NCI-H748 (cell line): ENCODE data around the gene FKRP.
A peak's percentile ranks its signal among the peaks of the same experiment; 100 is the strongest.
"Not testable (repeated sequence)": the region's sequence is repeated elsewhere in the genome, so short reads cannot be mapped to it uniquely, and the experiment has no call there.

Experiments
- DNase-seq: peaks from one replicate; lab custom pipeline; 2025; ENCODE audit not compliant: unreplicated experiment; lab: John Stamatoyannopoulos, UW

The FKRP gene

DNA sequence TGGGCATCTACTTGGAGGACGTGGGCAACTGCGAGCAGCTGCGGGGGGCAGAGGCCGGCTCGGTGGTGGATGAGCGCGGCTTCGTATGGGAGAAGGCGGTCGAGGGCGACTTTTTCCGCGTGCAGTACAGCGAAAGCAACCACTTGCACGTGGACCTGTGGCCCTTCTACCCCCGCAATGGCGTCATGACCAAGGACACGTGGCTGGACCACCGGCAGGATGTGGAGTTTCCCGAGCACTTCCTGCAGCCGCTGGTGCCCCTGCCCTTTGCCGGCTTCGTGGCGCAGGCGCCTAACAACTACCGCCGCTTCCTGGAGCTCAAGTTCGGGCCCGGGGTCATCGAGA lies 10.7 kb downstream of the FKRP start:
- no peak for DNase-seq

DNA sequence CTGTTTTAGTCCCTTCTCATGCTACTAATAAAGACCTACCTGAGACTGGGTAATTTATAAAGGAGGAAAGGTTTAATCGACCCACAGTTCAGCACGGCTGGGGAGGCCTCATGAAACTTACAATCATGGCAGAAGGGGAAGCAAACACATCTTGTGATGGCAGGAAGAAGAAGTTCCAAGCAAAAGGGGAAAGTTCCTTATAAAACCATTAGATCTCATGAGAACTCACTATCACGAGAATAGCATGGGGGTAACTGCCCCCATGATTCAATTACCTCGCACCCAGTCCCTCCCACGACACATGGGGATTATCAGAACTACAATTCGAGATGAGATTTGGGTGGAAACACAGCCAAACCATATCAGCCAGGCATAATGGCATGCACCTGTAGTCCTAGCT lies 13.3 kb downstream of the FKRP start:
- DNase-seq: no peak

DNA sequence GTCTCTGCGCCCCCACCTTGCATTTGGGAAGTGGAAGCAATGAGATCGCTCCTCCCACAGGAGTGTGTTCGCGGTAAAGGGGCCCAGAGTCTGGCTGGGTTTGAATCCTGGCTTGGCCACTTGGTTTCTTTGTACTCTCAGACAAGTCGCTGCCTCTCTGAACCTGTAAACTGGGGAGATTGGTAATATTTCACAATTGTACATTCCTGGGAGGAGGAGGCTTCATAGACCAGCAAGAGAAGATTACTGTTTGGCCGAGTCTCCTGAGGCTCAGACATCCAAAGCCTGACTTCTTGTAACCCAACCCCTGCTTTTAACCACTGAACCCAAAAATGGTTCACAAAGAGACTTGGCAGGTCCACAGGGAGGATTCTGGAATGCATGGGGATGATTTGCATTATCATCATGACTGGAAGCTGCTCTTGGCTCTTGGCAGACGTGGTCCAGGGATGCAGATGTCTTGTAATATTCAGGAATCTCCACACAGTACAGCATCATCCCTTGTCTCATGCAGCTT lies 14.0 kb downstream of the FKRP start:
- no peak for DNase-seq

DNA sequence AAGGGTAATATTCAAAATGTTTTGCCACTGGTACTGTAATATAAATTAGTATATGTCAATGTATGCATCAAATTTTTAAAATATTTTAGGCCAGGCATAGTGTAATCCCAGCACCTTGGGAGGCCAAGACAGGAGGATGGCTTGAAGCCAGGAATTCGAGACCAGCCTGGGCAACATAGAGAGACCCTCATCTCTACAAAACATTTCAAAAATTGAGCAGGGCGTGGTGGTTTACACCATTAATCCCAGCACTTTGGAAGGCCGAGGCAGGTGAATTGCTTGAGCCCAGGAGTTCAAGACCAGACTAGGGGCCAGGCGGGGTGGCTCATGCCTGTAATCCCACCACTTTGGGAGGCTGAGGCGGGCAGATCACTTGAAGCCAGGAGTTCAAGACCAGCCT lies 14.5 kb downstream of the FKRP start:
- no peak for DNase-seq

DNA sequence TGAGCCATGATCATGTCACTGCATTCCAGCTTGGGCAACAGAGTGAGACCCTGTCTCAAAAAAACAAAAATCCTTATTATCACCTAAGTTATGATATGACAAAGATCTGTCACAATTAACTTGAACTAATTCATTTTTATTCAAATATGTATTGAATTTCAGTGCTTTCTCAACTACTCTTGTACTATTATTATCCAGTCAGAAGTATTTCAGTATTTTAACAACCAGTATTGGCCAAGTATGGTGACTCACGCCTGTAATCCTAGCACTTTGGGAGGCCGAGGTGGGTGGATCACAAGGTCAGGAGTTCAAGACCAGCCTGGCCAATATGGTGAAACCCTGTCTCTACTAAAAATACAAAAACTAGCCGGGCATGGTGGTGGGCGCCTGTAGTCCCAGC lies 15.0 kb downstream of the FKRP start:
- not testable (repeated sequence) for DNase-seq

DNA sequence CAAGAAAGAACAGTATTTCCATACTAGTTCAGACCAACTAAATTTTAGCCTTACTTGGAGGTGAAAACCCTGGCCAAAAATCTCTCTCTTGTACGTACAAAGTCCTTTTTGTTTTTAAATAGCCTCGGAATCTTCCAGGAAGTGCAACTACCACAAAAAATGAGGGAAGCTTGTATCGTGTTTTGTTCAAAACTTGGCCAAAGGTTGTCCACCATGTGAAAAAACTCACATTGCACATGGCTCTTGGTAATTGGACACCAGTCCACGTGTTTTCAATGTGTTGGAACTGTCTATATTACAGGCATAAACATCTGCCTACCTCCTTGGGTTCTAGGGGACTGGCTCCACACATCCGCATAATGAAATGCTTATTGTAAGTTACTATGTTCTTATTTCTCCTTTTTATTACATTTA lies 15.6 kb downstream of the FKRP start:
- no peak for DNase-seq

DNA sequence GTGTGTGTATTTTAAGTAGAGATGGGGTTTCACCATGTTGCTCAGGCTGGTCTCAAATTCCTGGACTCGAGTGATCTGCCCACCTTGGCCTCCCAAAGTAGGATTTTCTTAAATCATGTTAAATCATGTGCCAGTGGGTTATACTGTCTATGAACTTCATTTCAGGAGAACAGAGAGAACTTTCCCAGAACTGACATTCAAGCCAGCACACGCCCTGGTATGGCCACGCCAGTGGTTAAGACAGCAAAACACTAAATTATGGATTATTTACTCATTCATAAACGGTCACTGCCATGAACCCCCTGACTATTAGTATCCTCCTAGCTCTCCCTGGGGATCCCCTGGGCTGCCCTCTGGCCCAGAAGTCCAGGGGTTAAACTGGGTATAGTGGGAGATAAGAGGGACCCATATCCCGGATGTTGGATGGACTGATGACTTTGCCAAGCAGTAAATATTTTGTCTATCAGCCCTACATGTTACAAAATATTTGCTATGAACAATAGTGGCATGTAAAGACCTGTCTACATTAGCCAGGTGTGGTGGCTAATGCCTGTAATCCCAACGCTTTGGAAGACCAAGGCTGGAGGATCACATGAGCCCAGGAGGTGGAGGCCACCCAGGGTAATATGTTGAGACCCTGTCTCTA lies 16.5 kb downstream of the FKRP start:
- peak; percentile 59 for DNase-seq

DNA sequence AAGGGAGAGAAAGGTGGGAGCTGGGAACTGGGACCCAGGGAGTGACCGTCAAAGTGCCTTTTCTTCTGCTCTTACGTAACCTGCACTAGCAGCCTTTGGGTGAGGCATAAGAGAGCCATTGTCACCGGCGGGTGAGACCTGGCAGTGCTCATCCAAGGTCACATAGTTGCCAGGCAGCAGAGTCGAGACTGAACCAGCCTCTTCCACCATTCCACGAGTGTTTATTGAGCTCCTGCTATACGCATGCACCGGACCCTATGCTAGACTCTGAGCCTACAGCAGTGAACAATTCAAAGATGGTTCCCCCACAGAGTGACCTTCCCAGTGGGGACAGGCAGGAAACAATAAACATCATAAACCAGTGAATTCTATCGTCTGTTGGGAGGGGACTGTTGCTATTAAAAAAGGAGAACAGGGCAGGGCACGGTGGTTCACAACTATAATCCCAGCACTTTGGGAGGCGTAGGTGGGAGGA lies 19.0 kb downstream of the FKRP start:
- DNase-seq: peak; percentile 45

DNA sequence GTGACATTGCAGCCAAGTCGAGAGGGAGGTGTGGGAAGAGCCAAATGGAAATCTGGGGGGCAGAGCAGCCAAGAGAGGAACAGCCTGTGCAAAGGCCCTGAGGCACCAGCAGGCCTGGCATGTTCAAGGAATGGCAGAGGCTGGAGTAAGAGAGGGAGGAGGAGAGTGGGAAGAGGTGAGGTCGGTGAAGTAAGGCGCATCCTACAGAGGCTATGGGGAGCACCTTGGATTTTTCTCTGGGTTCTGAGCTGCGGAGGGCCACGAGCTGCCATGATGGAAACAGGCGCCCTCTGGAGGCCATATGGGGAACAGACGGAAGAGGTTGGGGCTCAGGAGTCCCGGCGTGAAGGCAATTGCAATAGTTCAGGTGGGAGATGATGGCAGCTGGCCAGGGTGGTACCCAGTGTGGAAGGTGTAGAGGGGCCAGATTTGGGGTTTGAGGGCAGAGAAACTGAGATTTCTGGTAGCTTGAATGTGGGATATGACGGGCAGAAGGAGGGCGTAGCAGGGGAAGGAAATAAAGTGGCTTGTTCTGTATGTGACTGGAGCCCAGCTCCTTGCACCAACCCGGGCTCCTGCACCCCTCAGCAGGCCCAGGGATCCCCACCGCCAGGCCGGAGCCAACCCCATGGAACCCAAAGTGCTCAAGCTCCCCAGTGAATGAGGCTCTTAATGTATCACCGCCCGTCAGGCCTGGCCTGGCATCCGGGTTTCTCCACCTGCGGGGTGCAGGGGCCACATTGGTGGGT lies 20.9 kb downstream of the FKRP start:
- peak; percentile 79 for DNase-seq

DNA sequence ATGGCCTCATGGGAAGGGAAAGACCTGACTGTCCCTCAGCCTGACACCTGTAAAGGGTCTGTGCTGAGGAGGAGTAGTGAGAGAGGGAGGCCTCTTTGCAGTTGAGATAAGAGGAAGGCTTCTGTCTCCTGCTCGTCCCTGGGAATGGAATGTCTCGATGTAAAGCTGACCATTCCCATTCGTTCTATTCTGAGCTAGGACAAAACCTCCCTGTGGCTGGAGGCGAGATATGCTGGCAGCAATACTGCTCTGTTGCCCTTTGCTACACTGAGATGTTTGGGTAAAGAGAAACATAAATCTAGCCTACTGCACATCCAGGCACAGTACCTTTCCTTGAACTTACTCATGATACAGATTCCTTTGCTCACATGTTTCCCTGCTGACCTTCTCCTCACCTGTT lies 22.9 kb downstream of the FKRP start:
- not testable (repeated sequence) for DNase-seq

DNA sequence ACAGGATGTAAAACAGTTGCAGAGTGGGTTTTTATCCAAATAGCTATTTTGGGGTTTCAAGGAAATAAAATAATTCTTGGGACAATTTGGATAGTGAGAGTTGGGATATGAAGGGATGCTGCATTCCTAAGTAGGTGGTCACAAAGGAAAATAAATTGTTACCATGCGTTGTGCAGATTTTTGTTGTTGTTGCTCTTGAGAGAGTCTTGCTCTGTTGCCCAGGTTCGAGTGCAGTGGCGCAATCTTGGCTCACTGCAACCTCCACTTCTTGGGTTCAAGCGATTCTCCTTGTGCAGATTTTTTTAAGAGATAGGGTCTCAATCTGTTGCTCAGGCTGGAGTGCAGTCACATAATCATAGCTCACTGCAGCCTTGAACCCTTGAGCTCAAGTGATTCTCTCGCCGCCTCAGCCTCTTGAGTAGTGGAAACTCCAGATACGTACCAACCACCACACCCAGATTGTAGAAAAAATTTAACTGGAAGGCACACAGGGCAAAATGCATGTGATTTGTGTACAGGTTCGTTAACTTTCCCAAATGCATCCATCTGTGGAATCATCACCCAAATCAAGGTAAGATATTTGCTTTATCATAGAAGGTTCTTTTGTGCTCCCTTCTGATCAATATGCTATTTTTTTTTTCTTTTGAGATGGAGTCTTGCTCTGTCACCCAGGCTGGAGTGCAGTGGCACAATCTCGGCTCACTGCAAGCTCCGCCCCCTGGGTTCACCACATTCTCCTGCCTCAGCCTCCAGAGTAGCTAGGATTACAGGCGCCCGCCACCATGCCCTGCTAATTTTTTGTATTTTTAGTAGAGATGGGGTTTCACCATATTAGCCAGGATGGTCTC lies 26.5 kb downstream of the FKRP start:
- no peak for DNase-seq

DNA sequence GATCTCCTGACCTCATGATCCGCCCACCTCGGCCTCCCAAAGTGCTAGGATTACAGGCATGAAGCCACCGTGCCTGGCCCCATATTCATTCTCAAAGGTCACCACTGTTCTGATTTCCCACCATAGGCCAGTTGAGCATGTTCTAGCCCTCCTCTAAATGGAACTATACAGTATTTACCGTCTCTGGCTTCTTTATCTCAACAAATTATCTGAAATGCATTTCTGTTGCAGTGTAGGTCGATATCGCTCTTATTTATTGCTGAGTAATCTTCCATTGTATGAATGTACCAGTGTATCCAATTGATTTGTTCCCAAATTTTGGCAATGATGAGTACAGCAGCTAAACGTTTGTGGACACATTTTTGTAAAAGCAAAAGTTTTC lies 27.2 kb downstream of the FKRP start:
- DNase-seq: no peak

DNA sequence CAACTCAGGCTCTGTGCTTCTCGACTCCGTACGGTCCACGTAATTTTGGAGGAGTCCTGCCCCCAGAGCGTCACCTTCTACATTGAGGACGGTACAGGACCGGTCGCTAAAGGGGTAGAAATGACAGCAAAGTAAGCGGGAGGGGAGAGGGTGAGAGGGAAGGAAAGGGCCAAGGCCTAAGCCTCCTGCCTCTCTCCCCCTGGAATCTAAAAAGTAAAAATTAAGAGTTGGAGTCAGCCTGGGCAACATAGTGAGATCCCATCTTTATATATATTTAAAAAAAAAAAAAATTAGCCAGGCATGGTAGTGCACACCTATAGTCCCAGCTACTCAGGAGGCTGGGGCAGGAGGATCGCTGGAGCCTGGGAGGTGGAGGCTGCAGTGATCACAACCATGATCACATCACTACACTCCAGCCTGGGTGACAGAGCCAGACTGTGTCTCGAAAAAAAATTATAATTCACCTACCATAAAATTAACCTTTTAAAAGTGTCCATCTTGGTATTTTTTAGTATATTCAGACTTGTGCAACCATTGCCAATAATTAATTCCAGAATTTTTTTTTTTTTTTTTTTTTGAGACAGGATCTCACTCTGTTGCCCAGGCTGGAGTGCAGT lies 29.9 kb downstream of the FKRP start:
- no peak for DNase-seq

DNA sequence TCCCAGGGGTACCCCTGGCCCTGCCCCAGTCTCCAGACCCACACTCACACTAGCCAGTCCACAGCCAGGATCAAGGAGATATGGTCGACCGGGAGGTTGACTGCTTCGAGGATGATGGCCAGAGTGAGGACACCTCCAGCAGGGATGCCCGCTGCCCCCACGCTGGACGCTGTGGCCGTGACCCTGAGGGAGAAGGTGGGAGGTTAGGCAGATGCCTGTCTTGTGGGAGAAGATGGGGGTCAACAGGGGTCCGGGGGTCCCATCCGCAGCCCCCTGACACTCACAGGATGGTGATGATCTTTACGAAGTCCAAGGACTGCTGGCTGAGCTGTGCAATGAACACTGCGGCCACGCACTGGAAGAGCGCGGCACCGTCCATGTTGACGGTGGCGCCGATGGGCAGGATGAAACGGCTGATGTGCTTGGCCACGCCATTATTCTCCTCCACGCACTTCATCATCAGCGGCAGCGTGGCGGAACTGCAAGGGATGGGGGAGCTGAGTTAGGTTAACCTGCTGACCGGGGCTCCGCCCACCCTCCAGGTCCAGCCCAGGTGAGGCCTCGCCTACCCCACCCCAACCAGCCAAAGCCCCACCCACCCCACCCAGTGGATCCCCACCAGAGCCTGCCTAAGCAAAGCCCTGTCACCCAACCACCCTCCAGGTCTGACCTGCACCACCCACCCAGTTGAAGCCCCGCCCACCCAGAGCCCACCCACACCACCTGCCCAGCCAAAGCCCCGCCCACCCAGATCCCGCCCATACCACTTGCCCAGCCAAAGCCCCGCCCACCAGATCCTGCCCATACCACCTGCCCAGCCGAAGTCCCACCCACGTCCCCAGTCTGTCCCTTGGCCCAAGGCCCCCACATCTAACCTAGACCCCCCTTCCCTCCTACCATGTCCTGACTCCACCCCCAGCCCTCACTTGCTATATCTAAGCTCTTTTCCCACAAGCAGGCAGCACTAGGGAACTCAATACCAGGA lies 31.4 kb downstream of the FKRP start:
- DNase-seq: no peak

DNA sequence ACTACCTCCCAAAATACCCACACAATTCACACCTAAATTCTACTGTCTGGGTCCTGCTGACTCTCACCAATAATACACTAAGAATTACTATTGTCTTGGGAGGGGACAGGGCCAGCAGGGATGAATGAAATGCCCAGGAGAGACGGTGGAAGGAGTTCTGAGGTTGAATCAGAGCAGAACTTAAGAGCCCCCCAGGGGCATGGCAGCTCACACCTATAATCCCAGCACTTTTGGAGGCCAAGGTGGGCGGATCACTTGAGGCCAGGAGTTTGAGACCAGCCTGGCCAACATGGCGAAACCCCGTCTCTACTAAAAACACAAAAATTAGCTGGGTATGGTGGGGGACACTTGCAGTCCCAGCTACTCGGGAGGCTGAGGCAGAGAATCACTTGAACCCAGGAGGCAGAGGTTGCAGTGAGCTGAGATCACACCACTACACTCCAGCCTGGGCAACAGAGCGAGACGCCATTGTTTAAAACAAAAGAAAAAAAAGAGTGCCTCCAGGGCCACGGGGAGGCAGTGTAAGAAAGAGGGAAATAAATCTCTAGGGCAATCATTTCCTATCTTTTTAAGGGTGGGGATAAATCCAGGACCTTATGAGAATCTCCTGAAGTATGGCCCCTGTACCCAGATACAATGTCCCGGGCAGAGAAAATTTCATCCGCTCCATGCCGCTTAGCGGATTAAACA lies 32.2 kb downstream of the FKRP start:
- not testable (repeated sequence) for DNase-seq

DNA sequence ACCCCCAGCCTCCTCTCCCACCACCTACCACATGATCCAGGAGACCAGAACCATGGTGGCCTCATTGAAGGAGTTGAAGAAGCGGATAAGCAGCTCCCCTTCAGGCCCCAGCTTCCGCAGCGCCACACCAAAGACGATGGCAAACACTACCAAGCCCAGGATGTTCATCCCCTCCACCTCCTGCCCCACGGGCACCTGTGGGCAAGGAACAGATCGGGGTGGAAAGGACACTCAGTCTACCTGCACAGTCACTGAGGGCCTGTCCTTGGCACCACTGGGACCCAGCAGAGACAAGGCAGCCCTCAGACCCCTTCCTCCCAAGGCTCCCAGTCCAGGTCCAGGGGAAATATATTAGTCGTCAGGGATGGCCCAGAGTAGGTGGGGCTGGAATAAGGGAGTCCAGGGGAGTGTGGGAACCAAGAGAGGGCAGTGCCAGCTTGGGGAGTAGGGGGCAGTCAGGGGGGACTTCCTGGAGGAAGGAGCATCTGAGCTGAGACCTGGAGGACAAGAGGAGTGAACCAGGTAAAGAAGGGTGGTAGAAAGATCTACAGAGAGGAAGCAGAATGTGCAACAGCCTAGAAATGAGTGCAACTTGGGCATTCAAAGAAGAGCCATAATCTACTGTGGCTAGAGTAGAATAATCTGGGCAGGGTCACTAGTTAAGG lies 36.6 kb downstream of the FKRP start:
- no peak for DNase-seq

DNA sequence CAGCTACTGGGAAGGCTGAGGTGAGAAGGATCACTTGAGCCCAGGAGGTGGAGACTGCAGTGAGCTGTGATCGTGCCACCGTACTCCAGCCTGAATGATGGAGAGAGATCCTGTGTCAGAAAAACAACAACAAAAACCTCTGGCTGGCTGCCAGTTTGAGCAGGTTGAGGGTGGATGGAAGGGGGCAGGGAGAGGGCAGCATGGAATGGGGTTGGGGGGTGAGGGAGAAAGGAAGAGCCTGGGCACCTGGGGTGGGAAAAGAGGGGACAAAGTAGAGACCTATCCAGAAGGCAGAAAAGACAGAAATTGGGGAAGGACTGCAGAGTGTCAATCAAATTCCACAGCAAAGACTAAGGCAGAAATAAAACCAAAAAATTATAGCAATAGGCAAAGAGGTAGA lies 37.8 kb downstream of the FKRP start:
- peak; percentile 82 for DNase-seq

DNA sequence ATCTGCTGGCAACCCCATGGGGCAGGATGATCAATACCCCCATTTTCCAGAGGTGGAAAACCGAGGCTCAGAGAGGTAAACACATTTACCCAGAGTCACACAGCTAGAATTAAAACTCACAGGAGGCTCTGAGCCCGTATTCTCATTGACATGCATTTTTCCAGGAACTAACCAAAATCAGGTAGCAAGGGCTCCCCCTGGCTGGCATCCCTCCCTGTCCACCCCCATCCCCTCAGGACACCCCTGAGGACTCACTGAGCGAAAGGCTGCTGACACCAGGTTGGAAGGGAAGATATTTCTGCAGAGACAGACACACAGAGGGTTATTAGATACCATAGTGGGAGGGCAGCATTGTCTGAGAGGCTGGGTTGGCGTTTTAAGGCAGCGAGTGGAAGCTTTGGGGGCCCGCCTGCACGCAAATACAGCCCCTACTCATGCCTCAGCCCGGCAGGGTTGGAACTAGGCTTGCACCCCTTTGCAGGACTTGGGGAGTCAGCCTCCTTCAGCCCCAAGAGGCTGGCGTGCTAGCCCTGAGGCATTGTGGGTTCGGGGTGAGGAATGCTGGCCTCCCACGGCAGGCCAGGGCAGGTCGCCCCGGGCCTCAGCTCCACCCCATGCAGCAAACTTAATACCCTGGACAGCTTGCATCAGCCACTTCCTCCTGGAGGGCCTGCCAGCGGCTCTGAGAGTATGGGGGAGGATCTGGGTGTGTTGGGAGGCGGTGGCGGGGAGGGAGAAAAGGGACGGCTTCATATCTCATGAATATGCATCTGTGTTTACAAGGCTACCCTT lies 38.6 kb downstream of the FKRP start:
- peak; percentile 35 for DNase-seq
